GM21381 (cell line): ENCODE measurements around the gene WDR74.
"Not testable (repeated sequence)": the region's sequence is repeated elsewhere in the genome, so short reads cannot be mapped to it uniquely, and the experiment has no call there.

Experiments
- ATAC-seq: cut with Tn5 transposase; IDR thresholded peaks from one replicate; pipeline ENCODE4 v1.9.1; 2021; ENCODE audit warnings: mild to moderate bottlenecking, moderate library complexity; ENCODE audit not compliant: unreplicated experiment

WDR74 gene

GRCh38 chr11:62842171-62842741, 2.9 kb upstream of the WDR74 start:
- ATAC-seq, result no peak

GRCh38 chr11:62841361-62842170, 2.2 kb upstream of the WDR74 start:
- peak; percentile 56 for ATAC-seq

GRCh38 chr11:62840721-62841360, 1.5 kb upstream of the WDR74 start:
- ATAC-seq, result not testable (repeated sequence)

GRCh38 chr11:62835336-62835735, 4.1 kb downstream of the WDR74 start:
- ATAC-seq, result no peak

GRCh38 chr11:62832336-62833234, 6.8 kb downstream of the WDR74 start, which contains the start of gene TEX54:
TEX54 (minus strand) TSS chr11:62832841.
- peak; percentile 14 for ATAC-seq

GRCh38 chr11:62831520-62832335, 7.7 kb downstream of the WDR74 start, which contains the start of gene STX5:
STX5 (minus strand) TSS chr11:62832051; CDS start chr11:62831243, 808 bp downstream.
- peak; percentile 86 for ATAC-seq

- peak; percentile 10 for ATAC-seq
These were observed 8.4 kb downstream of the WDR74 start for GRCh38 chr11:62830904-62831519.

GRCh38 chr11:62828130-62828529, 11.3 kb downstream of the WDR74 start:
- not testable (repeated sequence) for ATAC-seq

GRCh38 chr11:62823677-62824076, 15.7 kb downstream of the WDR74 start:
- no peak for ATAC-seq

GRCh38 chr11:62817129-62817528, 22.3 kb downstream of the WDR74 start:
- no peak for ATAC-seq

- no peak for ATAC-seq
These were observed 22.8 kb downstream of the WDR74 start for GRCh38 chr11:62816557-62816956.

GRCh38 chr11:62811659-62812058, 27.7 kb downstream of the WDR74 start:
- no peak for ATAC-seq

GRCh38 chr11:62810748-62811147, 28.6 kb downstream of the WDR74 start:
- ATAC-seq, result no peak

GRCh38 chr11:62806611-62807121, 32.7 kb downstream of the WDR74 start:
- ATAC-seq, result no peak

GRCh38 chr11:62805961-62806441, 33.4 kb downstream of the WDR74 start:
- ATAC-seq, result no peak

- ATAC-seq, result peak; percentile 85
These were observed 34.1 kb downstream of the WDR74 start, which contains the start of gene NXF1 for GRCh38 chr11:62805076-62805892. NXF1 (minus strand) TSS chr11:62805440; CDS start chr11:62805356, 84 bp downstream.

- ATAC-seq, result peak; percentile 4
These were observed 34.9 kb downstream of the WDR74 start for GRCh38 chr11:62804310-62805075.
